NB4 (cell line): ENCODE measurements around the gene CCDC134.

Source experiments
- POLR2A ChIP-seq: IDR thresholded peaks from 2 replicates; pipeline ENCODE4 v1.6.1; 2011; ENCODE audit warnings: mild to moderate bottlenecking; ENCODE audit not compliant: insufficient read length; ENCODE audit errors: extremely low read depth
- TF ChIP-seq, protein P1 (sequence below): IDR thresholded peaks from one replicate; pipeline ENCODE4 v1.5.1; 2012; ENCODE audit warnings: low read depth, low read length
- TF ChIP-seq, protein P2 (sequence below): IDR thresholded peaks from 2 replicates; pipeline ENCODE4 v1.6.1; 2011; ENCODE audit warnings: low read depth, low read length

DNA sequence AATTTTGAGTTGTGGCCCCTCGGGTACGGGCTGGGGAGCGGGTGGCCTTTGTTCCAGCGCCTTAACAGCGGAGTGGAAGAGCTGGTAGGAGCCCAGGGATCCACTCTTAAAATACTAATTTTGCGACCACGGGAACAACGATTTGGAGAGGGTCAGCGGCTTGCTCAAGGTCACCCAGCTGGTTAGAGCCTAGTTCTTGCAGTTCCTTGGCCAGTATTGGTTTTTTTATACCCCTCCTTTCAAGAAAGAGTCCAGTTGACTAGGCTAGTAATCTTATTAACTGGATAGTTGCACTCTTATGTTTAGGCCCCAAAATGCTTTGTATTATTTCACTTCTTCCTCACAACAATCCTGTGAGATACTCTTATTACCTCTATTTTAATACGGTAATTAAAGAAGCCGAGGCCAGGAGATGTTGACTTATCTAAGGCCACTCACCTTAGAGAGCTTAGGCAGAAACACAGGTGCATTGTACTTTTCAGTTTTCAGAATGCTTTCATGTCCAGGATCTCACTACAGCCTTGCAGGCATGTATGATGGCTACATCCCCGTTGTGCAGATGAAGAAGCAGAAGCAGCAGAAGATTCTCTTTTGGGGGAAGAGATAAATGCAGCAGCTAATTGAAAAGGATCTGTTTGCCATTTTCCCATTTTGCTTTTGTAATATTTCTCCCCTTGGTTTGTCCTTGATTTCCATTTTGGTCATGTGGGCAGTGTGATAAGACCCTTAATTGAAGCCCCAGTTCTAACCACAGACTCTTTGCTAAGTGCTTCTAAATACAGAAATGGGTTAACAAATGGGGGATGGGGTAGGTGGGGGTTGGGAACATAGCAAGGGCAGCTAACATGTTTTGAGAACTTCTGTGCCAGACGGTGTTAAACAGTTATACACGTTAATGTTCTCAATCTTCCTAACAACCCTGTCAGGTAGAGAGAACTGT is 33.8 kb downstream of the CCDC134 start:
- TF ChIP-seq POLR2A: no peak
- TF ChIP-seq, protein P1, sequence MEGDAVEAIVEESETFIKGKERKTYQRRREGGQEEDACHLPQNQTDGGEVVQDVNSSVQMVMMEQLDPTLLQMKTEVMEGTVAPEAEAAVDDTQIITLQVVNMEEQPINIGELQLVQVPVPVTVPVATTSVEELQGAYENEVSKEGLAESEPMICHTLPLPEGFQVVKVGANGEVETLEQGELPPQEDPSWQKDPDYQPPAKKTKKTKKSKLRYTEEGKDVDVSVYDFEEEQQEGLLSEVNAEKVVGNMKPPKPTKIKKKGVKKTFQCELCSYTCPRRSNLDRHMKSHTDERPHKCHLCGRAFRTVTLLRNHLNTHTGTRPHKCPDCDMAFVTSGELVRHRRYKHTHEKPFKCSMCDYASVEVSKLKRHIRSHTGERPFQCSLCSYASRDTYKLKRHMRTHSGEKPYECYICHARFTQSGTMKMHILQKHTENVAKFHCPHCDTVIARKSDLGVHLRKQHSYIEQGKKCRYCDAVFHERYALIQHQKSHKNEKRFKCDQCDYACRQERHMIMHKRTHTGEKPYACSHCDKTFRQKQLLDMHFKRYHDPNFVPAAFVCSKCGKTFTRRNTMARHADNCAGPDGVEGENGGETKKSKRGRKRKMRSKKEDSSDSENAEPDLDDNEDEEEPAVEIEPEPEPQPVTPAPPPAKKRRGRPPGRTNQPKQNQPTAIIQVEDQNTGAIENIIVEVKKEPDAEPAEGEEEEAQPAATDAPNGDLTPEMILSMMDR: no peak
- TF ChIP-seq, protein P2, sequence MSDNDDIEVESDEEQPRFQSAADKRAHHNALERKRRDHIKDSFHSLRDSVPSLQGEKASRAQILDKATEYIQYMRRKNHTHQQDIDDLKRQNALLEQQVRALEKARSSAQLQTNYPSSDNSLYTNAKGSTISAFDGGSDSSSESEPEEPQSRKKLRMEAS: no peak
